HG02642 (cell line): ENCODE results near the gene DDIT4L.
"Not testable (repeated sequence)": the region's sequence is repeated elsewhere in the genome, so short reads cannot be mapped to it uniquely, and the experiment has no call there.

Source experiments
- ATAC-seq: cut with Tn5 transposase; IDR thresholded peaks from one replicate; pipeline ENCODE4 v1.9.1; 2021; ENCODE audit warnings: mild to moderate bottlenecking; ENCODE audit not compliant: unreplicated experiment, poor library complexity

The DDIT4L gene

GRCh38 chr4:100168521-100168920 is 21.7 kb downstream of the DDIT4L start:
- no peak for ATAC-seq

DNA sequence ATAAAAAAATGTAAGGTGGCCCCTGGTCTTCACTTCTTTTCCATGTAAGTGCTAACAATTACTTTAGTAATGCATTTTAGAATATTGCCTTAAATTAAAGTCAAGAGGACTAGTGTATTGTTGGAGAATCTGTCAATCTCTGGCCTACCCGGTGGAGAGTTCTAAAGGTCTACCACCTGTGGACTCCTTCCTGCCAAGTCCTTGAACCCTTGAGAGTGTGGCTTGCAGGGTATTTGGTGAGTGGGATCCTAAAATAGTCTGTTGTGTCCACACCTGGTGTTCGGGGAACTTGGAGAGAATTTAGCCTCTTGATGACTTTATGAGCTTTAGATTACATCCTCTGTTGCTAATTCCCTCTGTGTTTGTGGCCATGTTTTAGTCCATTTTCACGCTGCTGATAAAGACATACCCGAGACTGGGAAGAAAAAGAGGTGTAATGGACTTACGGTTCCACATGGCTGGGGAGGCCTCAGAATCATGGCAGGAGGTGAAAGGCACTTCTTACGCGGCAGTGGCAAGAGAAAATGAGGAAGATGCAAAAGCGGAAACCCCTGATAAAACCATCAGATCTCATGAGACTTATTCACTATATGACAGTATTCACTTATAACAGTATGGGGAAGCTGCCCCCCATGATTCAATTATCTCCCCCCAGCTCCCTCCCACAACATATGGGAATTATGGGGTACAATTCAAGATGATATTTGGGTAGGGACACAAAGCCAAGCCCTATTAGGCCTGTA is 23.8 kb downstream of the DDIT4L start:
- no peak for ATAC-seq

GRCh38 chr4:100165809-100166208 is 24.5 kb downstream of the DDIT4L start:
- ATAC-seq: no peak

GRCh38 chr4:100164808-100165760 is 25.2 kb downstream of the DDIT4L start:
- no peak for ATAC-seq

DNA sequence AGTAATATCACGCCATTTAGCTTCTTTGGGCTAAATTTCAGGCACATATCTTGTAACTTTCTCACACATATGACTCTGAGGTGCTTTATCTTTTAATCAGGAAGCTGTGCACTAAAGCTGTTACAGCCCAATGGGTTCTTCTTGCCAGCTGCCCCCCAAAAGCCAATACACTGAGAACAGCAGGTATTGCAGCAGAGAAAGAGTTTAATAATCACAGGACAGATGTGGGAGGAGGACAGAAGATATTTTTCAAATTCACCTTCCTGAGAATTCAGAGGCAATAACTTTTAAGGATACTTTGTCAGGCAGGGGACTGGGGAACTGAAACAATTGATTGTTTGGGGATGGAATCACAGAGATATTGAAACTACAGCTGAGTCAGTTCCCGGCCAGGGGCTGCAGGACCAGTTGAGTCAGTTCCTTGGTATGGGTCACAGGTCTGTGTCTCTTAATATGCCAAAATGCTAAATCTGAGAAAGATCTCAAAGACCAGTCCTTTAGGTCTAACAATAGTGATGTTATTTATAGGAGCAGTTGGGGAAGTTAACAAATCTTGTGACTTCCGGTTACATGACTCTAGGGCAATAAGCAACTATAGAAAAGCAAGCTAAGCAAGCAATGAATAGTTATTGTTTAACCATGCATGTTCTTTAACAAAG is 28.1 kb downstream of the DDIT4L start:
- peak; percentile 78 for ATAC-seq

- ATAC-seq: no peak
These were observed 41.1 kb downstream of the DDIT4L start for GRCh38 chr4:100149190-100149589.

DNA sequence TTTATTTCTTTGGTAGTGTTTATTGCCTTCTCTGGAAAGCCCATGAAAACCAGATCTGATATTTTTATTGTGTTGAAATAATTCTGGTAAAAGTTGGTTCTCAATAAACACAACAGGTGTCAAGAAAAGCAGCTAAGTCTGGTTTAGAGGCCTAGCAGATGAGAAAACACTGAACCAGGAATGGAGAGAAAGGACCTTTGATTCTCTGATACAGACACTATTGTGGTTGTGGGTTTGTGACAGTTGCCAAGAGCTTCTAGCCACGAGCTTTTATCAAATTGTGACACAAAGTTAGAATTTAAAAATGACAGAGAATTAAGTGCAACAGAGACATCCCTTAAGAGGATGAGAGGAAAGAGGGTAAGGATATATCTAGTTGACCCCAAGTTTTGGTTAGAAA is 42.6 kb downstream of the DDIT4L start:
- no peak for ATAC-seq

DNA sequence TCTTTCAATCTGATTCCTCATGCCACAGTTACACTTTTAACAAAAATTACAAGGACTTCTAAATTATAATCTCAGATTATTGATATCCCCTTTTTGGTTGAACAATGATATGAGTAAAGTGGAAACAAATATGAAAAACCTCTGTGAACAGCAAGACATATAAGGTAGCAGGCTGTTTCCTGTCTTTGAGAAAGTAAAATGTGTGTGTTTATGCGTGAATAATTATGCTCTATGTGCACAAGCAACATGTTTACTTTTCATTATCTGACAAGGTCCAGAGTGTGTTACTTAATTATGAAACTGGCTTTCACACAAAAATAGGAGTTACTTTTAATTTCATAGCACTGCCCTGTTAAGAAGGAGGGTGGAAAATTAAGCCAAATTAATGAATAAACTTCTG is 43.1 kb downstream of the DDIT4L start:
- no peak for ATAC-seq

DNA sequence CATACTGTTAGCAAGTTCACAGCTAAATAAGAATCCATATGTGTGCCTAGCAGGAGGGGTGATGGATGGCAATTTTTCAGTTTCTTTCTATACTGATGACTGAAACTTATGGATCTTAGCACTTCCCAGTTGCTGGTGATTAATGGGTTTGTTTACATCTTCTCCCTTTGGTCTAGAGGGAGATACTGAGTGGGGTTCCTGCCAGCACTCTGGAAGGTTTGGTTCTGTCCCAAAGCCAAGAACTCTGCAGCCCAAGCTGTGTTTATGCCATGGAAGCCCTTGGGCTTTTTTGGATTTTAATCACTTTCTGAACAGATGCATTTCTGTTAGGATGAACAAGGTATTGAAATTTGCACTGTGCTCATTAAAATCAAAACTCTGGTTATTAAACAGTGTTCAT is 43.5 kb downstream of the DDIT4L start:
- ATAC-seq: no peak

GRCh38 chr4:100137320-100137719 is 52.9 kb downstream of the DDIT4L start:
- not testable (repeated sequence) for ATAC-seq
